ENCODE data around the gene ANKRD11.

The ANKRD11 gene

DNA sequence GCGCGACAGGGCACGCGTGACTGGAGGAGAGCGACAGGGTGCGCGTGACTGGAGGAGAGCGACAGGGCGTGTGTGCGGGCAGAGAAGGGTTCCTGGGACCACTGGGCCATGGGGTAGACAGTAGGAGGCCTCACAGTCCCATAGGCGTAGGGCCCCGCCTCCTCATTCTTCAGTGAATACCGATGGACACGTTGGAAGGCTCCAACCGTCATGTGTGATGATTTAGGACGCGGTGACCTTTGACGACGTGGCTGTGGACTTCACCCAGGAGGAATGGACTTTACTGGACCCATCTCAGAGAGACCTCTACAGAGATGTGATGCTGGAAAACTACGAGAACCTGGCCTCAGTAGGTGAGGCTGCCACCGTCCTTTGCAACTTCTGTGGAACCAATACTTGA is 267.4 kb downstream of the ANKRD11 start:
- no peaks in the 10 kb centered on the region for H3K27me3 ChIP-seq (ENCODE audit: insufficient read depth, insufficient read length)
- TF ChIP-seq YY1 (IDR thresholded peaks at IDR 0.05; ENCODE audit: insufficient read depth, insufficient read length) (no peak), ZNF274 (IDR thresholded peaks at IDR 0.05; ENCODE audit: low read depth, low read length) (no peak), SUZ12 (IDR thresholded peaks at IDR 0.05; ENCODE audit: extremely low read depth, insufficient read depth, insufficient read length) (no peak)
- no peak overlapping the region for H3K4me3 ChIP-seq (ENCODE audit: insufficient read length, low read depth)
- no peak for DNase-seq (ENCODE audit: low read depth, low spot score)
- no peaks in the 10 kb centered on the region for H3K4me1 ChIP-seq (ENCODE audit: insufficient read depth, insufficient read length)
- H3K9ac ChIP-seq (ENCODE audit: insufficient read length, low read depth), result no peak overlapping the region
- H3K36me3 ChIP-seq (ENCODE audit: insufficient read depth, insufficient read length, low read length), result peaks cover 81% of the 10 kb centered on the region
- H3K9me3 ChIP-seq (ENCODE audit: insufficient read depth, low read length), result peaks cover 17% of the 10 kb centered on the region

GRCh38 chr16:89221604-89222003 is 268.8 kb downstream of the ANKRD11 start:
- TF ChIP-seq SUZ12 (IDR thresholded peaks at IDR 0.05; ENCODE audit: extremely low read depth, insufficient read depth, insufficient read length) (no peak), YY1 (IDR thresholded peaks at IDR 0.05; ENCODE audit: insufficient read depth, insufficient read length) (no peak), ZNF274 (IDR thresholded peaks at IDR 0.05; ENCODE audit: low read depth, low read length) (no peak)
- Histone ChIP-seq H3K36me3 (ENCODE audit: insufficient read depth, insufficient read length, low read length) (peaks cover 68% of the 10 kb centered on the region), H3K9ac (ENCODE audit: insufficient read length, low read depth) (no peak overlapping the region), H3K9me3 (ENCODE audit: insufficient read depth, low read length) (peaks cover 4% of the 10 kb centered on the region), H3K27me3 (ENCODE audit: insufficient read depth, insufficient read length) (no peaks in the 10 kb centered on the region), H3K4me1 (ENCODE audit: insufficient read depth, insufficient read length) (no peaks in the 10 kb centered on the region), H3K4me3 (ENCODE audit: insufficient read length, low read depth) (no peak overlapping the region)
- DNase-seq (ENCODE audit: low read depth, low spot score), result no peak

GRCh38 chr16:89219365-89219764 is 271.0 kb downstream of the ANKRD11 start:
- no peaks in the 10 kb centered on the region for H3K4me1 ChIP-seq (ENCODE audit: insufficient read depth, insufficient read length)
- H3K27me3 ChIP-seq (ENCODE audit: insufficient read depth, insufficient read length), result no peaks in the 10 kb centered on the region
- H3K9me3 ChIP-seq (ENCODE audit: insufficient read depth, low read length), result no peaks in the 10 kb centered on the region
- H3K4me3 ChIP-seq (ENCODE audit: insufficient read length, low read depth), result no peak overlapping the region
- peaks cover 50% of the 10 kb centered on the region for H3K36me3 ChIP-seq (ENCODE audit: insufficient read depth, insufficient read length, low read length)
- no peak for TF ChIP-seq SUZ12 (IDR thresholded peaks at IDR 0.05; ENCODE audit: extremely low read depth, insufficient read depth, insufficient read length)
- TF ChIP-seq ZNF274 (IDR thresholded peaks at IDR 0.05; ENCODE audit: low read depth, low read length), result no peak
- TF ChIP-seq YY1 (IDR thresholded peaks at IDR 0.05; ENCODE audit: insufficient read depth, insufficient read length), result no peak
- no peak overlapping the region for H3K9ac ChIP-seq (ENCODE audit: insufficient read length, low read depth)
- DNase-seq (ENCODE audit: low read depth, low spot score), result no peak
